SK-N-MC (cell line): ENCODE measurements around the gene AP3D1.

ENCODE experiments used
- EZH2 ChIP-seq: fragments of 200-600 bp; sonication (generic); IDR thresholded peaks from one replicate; pipeline ENCODE4 v1.6.1; 2017; ENCODE audit warnings: antibody characterized with exemption
- FOXP2 ChIP-seq: optimal IDR thresholded peaks from 2 replicates; pipeline ENCODE3; 2011; ENCODE audit warnings: mild to moderate bottlenecking, moderate library complexity; ENCODE audit not compliant: insufficient read depth; ENCODE audit errors: extremely low read length, control extremely low read depth
- POLR2AphosphoS5 ChIP-seq: IDR thresholded peaks from 2 replicates; pipeline ENCODE4 v1.6.1; 2012; ENCODE audit warnings: mild to moderate bottlenecking, low read depth, low read length, borderline replicate concordance

DNA sequence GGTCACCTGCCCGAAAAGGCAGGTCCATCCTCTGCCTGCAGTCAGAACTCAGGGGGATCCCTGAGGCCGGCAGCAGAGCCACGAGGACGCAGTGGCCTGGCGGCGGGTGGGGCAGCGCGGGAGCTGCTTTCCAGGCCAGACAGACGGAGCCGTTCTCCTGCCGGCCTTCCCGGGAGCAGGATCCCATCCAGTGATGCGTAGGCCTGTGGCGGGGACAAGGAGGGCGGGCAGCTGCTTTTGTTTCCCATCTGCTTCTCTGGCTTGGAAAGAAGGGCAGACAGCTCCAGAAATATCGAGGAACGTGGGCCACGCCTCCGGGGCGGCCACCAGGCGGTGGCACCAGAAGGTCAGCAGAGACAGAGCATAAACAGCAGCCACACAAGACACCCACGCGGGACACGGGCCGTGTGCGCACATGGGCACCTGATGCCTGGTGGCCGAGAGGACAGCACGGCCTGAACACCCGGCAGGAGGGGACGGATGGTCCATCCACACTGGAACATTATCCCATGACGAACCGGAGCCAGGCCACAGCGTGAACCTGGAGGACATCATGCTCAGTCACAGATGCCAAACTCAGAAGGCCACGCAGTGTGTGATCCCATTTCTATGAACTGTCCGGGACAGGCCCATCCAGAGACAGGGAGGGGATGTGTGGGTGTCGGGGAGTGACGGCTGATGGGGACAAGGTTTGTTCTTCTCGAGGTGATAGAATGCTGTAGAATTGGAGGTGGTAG, 86.4 kb downstream of the AP3D1 start:
- no peak for TF ChIP-seq EZH2
- TF ChIP-seq POLR2AphosphoS5: no peak
- no peak for TF ChIP-seq FOXP2
